Urinary bladder (tissue), 4 donors: ENCODE measurements around the gene COL5A1. TPM values are rescaled to one million over a fixed set of nuclear protein-coding genes. Genes with fewer than 3 reads are reported as not detected.

Experiments
- DNase-seq: peaks from one replicate; pipeline ENCODE4 v3.0.0-alpha.2; 2015; ENCODE audit errors: extremely low spot score
- H3K27ac ChIP-seq: one replicate; pipeline ENCODE4 v1.5.1; 2013; ENCODE audit warnings: low read depth, mild to moderate bottlenecking, moderate library complexity
- H3K36me3 ChIP-seq: one replicate; pipeline ENCODE4 v1.6.1; 2013; ENCODE audit warnings: mild to moderate bottlenecking, moderate library complexity; ENCODE audit not compliant: insufficient read depth
- H3K4me1 ChIP-seq: one replicate; pipeline ENCODE4 v1.6.1; 2013; ENCODE audit warnings: mild to moderate bottlenecking, moderate library complexity; ENCODE audit not compliant: insufficient read depth
- H3K4me3 ChIP-seq: one replicate; pipeline ENCODE4 v1.5.1; 2013; ENCODE audit warnings: low read depth, low read length
- WGBS: extraction: QIAGEN DNeasy Blood & Tissue Kit; methylation state at CpG from one replicate; pipeline ENCODE4 v1.1.7; 2013; 5-methylcytosine and 5-hydroxymethylcytosine counted together
- polyA plus RNA-seq: library from polyadenylated mRNA; stranded (reverse); fragments of 200-250 nt; gene quantifications from one replicate; pipeline ENCODE4 v1.2.3, GENCODE V29; 2013
- total RNA-seq: library from RNA; depleted of rRNA; stranded (reverse); fragments of >200 nt; gene quantifications from one replicate; pipeline ENCODE4 v1.2.3, GENCODE V29; 2014
- donor health status: healthy with polysubstance abuse.
- donor health status: healthy.

Gene COL5A1
- total and polyA plus RNA-seq, 2 donors = 68.5 to 622 TPM

- H3K36me3 ChIP-seq = no peaks in the 10 kb centered on the region
- H3K4me3 ChIP-seq = no peak overlapping the region
- 70% methylated on average over 23 of the region's 23 CpGs for WGBS
- H3K27ac ChIP-seq = no peak overlapping the region
- DNase-seq = no peak
- H3K4me1 ChIP-seq = no peaks in the 10 kb centered on the region
Measured at GRCh38 chr9:134691695-134692572, 50.3 kb downstream of the COL5A1 start.

GRCh38 chr9:134692573-134692860 is 50.9 kb downstream of the COL5A1 start:
- no peak overlapping the region for H3K4me3 ChIP-seq
- no peak for DNase-seq
- H3K27ac ChIP-seq = no peak overlapping the region
- no peaks in the 10 kb centered on the region for H3K36me3 ChIP-seq
- 90% methylated on average over 6 of the region's 6 CpGs for WGBS
- no peaks in the 10 kb centered on the region for H3K4me1 ChIP-seq

- Histone ChIP-seq H3K4me3 (no peak overlapping the region), H3K36me3 (no peaks in the 10 kb centered on the region), H3K4me1 (no peaks in the 10 kb centered on the region), H3K27ac (no peak overlapping the region)
- DNase-seq = no peak
- 74% methylated on average over 9 of the region's 9 CpGs for WGBS
Measured at GRCh38 chr9:134693011-134693410, 51.4 kb downstream of the COL5A1 start.

GRCh38 chr9:134693641-134694367 is 52.2 kb downstream of the COL5A1 start:
- no peaks in the 10 kb centered on the region for H3K4me1 ChIP-seq
- no peak overlapping the region for H3K4me3 ChIP-seq
- WGBS = 83% methylated on average over 29 of the region's 29 CpGs

GRCh38 chr9:134694368-134694665 is 52.7 kb downstream of the COL5A1 start:
- no peak for DNase-seq
- 86% methylated on average over 6 of the region's 6 CpGs for WGBS
- H3K4me3 ChIP-seq = no peak overlapping the region
- no peaks in the 10 kb centered on the region for H3K4me1 ChIP-seq
- no peaks in the 10 kb centered on the region for H3K36me3 ChIP-seq
- H3K27ac ChIP-seq = no peak overlapping the region

More at GRCh38 chr9:134693641-134694367, 52.2 kb downstream of the COL5A1 start:
- Histone ChIP-seq H3K27ac (no peak overlapping the region), H3K36me3 (no peaks in the 10 kb centered on the region)
- no peak for DNase-seq

- no peak overlapping the region for H3K27ac ChIP-seq
- no peak overlapping the region for H3K4me3 ChIP-seq
- DNase-seq = no peak
- H3K36me3 ChIP-seq = no peaks in the 10 kb centered on the region
- no peaks in the 10 kb centered on the region for H3K4me1 ChIP-seq
- WGBS = 85% methylated on average over 12 of the region's 12 CpGs
Measured at GRCh38 chr9:134694714-134695113, 53.1 kb downstream of the COL5A1 start.

- Histone ChIP-seq H3K4me3 (no peak overlapping the region), H3K27ac (no peak overlapping the region), H3K4me1 (no peaks in the 10 kb centered on the region), H3K36me3 (no peaks in the 10 kb centered on the region)
- WGBS = 83% methylated on average over 12 of the region's 12 CpGs
- DNase-seq = no peak
Measured at GRCh38 chr9:134695144-134695543, 53.5 kb downstream of the COL5A1 start.

- Histone ChIP-seq H3K4me1 (no peaks in the 10 kb centered on the region), H3K4me3 (no peak overlapping the region), H3K27ac (no peak overlapping the region), H3K36me3 (peaks cover 2% of the 10 kb centered on the region)
- no peak for DNase-seq
- WGBS = 81% methylated on average over 8 of the region's 8 CpGs
Measured at GRCh38 chr9:134696433-134696832, 54.8 kb downstream of the COL5A1 start.

GRCh38 chr9:134698111-134698510 is 56.5 kb downstream of the COL5A1 start:
- DNase-seq = no peak
- WGBS = 73% methylated on average over 5 of the region's 5 CpGs
- Histone ChIP-seq H3K27ac (no peak overlapping the region), H3K4me3 (no peak overlapping the region), H3K4me1 (no peaks in the 10 kb centered on the region), H3K36me3 (peaks cover 2% of the 10 kb centered on the region)

GRCh38 chr9:134698587-134699342 is 57.2 kb downstream of the COL5A1 start:
- H3K27ac ChIP-seq = no peak overlapping the region
- no peak overlapping the region for H3K4me3 ChIP-seq
- H3K36me3 ChIP-seq = peaks cover 2% of the 10 kb centered on the region
- no peaks in the 10 kb centered on the region for H3K4me1 ChIP-seq
- 45% methylated on average over 19 of the region's 19 CpGs for WGBS
- DNase-seq = no peak

GRCh38 chr9:134699343-134699740 is 57.7 kb downstream of the COL5A1 start:
- H3K27ac ChIP-seq = no peak overlapping the region
- no peaks in the 10 kb centered on the region for H3K4me1 ChIP-seq
- no peak for DNase-seq
- H3K4me3 ChIP-seq = no peak overlapping the region
- H3K36me3 ChIP-seq = peaks cover 2% of the 10 kb centered on the region
- 65% methylated on average over 6 of the region's 6 CpGs for WGBS

GRCh38 chr9:134700636-134701350 is 59.2 kb downstream of the COL5A1 start:
- H3K4me3 ChIP-seq = no peak overlapping the region
- DNase-seq = no peak
- H3K36me3 ChIP-seq = peaks cover 2% of the 10 kb centered on the region
- WGBS = 82% methylated on average over 30 of the region's 30 CpGs
- H3K4me1 ChIP-seq = no peaks in the 10 kb centered on the region
- H3K27ac ChIP-seq = no peak overlapping the region

GRCh38 chr9:134701581-134702259 is 60.1 kb downstream of the COL5A1 start:
- WGBS = 85% methylated on average over 22 of the region's 22 CpGs
- Histone ChIP-seq H3K36me3 (peaks cover 2% of the 10 kb centered on the region), H3K4me3 (no peak overlapping the region), H3K4me1 (no peaks in the 10 kb centered on the region), H3K27ac (no peak overlapping the region)
- DNase-seq = no peak
